OCI-LY3 (cell line): ENCODE data around the gene BCL6.

ENCODE experiments used
- H2AFZ ChIP-seq: fragments of 200-600, 300-600 bp; shearing (Covaris generic); 2 replicates; pipeline ENCODE4 v1.6.0; 2014; ENCODE audit warnings: antibody characterized with exemption, low read depth, low read length
- H3K27ac ChIP-seq: fragments of 200-600, 300-600 bp; sonication (generic); 2 replicates; pipeline ENCODE4 v1.5.1; 2014; ENCODE audit warnings: mild to moderate bottlenecking, low read length, moderate library complexity, mixed read lengths
- H3K27me3 ChIP-seq: fragments of 200-600, 300-600 bp; sonication (generic); 2 replicates; pipeline ENCODE4 v1.6.1; 2014; ENCODE audit warnings: low read depth, low read length, mixed read lengths
- H3K36me3 ChIP-seq: fragments of 200-600, 300-600 bp; sonication (generic); replicated peaks from 2 replicates; pipeline ENCODE3; 2014; ENCODE audit warnings: low read depth, low read length, mixed read lengths
- H3K4me1 ChIP-seq: fragments of 300-600, 200-600 bp; sonication (generic); 2 replicates; pipeline ENCODE4 v1.6.1; 2014; ENCODE audit warnings: low read length, mixed read lengths
- H3K4me2 ChIP-seq: fragments of 200-600, 300-600 bp; sonication (generic); 2 replicates; pipeline ENCODE4 v1.6.1; 2014; ENCODE audit warnings: low read length, mixed read lengths
- H3K4me3 ChIP-seq: fragments of 300-600, 200-600 bp; sonication (generic); 2 replicates; pipeline ENCODE4 v1.5.1; 2014; ENCODE audit warnings: antibody characterized with exemption, mild to moderate bottlenecking, low read length, moderate library complexity
- H3K79me2 ChIP-seq: fragments of 300-600, 200-600 bp; shearing (Covaris generic); 2 replicates; pipeline ENCODE4 v1.6.1; 2014; ENCODE audit warnings: mild to moderate bottlenecking, low read length, mixed read lengths
- H3K9ac ChIP-seq: fragments of 300-600, 200-600 bp; shearing (Covaris generic); 2 replicates; pipeline ENCODE4 v1.6.0; 2014; ENCODE audit warnings: mild to moderate bottlenecking, low read length, moderate library complexity
- H3K9me3 ChIP-seq: fragments of 200-600, 300-600 bp; shearing (Covaris generic); 2 replicates; pipeline ENCODE4 v1.6.1; 2014; ENCODE audit warnings: low read length, mixed read lengths; ENCODE audit not compliant: insufficient read depth
- H4K20me1 ChIP-seq: fragments of 200-600, 300-600 bp; sonication (generic); 2 replicates; pipeline ENCODE4 v1.6.1; 2016; ENCODE audit warnings: low read length, mixed read lengths; ENCODE audit not compliant: insufficient read depth
- EZH2phosphoT487 ChIP-seq: fragments of 200-600 bp; shearing (Covaris generic); IDR thresholded peaks from 2 replicates; pipeline ENCODE4 v1.6.1; 2018; ENCODE audit warnings: antibody characterized with exemption, mixed run types, low read depth
- TF ChIP-seq, protein P1 (sequence below): fragments of 200-600, 300-600 bp; sonication (generic); IDR thresholded peaks from 2 replicates; pipeline ENCODE4 v1.5.1; 2014; ENCODE audit warnings: antibody characterized with exemption, low read length, low read depth

Gene BCL6

DNA sequence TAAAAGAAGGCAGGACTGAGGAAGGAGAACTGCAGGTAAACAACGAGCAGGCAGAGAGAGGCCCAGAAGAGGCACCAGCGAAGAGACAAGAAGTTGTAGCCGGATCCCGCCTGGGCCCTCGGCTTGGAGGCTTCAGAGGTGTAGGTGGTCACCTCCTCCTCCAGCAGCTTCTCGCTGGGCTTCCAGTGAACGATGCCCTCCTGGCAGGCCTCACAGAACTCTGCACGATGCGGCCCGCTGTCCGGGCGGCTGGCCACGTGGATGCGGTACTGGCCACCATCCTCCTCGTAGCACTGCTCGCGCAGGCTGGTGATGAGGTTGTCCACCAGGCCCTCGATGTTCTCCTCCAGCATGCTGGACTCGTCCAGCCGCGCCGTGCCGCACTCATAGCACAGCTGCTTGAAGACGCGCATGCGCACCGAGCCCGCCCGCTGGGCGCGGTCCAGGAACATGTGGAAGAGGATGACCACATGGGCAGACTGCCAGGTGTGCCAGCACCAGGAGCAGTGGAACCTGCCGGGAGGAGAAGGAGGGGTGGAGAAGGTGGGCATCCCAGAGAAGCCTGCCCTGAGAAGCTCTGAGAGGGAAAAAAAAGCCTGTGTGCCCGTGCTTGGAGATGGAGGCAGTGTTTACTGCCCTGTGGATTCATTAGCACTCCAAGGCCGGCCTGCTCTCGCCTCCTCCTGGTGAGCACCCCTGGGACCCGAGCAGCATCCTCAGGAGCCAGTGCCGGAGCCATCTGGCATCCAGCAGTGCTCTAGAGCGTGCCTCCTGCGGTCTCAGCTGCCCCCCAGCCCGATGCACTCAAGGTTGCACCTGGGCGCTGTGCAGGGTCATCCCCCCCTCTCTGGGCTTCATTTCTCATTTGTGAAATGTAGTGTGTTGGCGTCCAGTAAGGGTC lies 46.5 kb downstream of the BCL6 start:
- H3K27me3 ChIP-seq = peaks cover 28% of the 10 kb centered on the region
- H4K20me1 ChIP-seq = no peaks in the 10 kb centered on the region
- H3K4me3 ChIP-seq = no peak overlapping the region
- H3K9me3 ChIP-seq = no peaks in the 10 kb centered on the region
- no peak overlapping the region for H3K9ac ChIP-seq
- H2AFZ ChIP-seq = no peak overlapping the region
- no peaks in the 10 kb centered on the region for H3K36me3 ChIP-seq
- TF ChIP-seq, protein P1, sequence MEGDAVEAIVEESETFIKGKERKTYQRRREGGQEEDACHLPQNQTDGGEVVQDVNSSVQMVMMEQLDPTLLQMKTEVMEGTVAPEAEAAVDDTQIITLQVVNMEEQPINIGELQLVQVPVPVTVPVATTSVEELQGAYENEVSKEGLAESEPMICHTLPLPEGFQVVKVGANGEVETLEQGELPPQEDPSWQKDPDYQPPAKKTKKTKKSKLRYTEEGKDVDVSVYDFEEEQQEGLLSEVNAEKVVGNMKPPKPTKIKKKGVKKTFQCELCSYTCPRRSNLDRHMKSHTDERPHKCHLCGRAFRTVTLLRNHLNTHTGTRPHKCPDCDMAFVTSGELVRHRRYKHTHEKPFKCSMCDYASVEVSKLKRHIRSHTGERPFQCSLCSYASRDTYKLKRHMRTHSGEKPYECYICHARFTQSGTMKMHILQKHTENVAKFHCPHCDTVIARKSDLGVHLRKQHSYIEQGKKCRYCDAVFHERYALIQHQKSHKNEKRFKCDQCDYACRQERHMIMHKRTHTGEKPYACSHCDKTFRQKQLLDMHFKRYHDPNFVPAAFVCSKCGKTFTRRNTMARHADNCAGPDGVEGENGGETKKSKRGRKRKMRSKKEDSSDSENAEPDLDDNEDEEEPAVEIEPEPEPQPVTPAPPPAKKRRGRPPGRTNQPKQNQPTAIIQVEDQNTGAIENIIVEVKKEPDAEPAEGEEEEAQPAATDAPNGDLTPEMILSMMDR = no peak
- TF ChIP-seq EZH2phosphoT487 = no peak
- H3K4me1 ChIP-seq = peaks cover 10% of the 10 kb centered on the region
- H3K79me2 ChIP-seq = no peaks in the 10 kb centered on the region
- no peak overlapping the region for H3K4me2 ChIP-seq
- H3K27ac ChIP-seq = no peak overlapping the region

DNA sequence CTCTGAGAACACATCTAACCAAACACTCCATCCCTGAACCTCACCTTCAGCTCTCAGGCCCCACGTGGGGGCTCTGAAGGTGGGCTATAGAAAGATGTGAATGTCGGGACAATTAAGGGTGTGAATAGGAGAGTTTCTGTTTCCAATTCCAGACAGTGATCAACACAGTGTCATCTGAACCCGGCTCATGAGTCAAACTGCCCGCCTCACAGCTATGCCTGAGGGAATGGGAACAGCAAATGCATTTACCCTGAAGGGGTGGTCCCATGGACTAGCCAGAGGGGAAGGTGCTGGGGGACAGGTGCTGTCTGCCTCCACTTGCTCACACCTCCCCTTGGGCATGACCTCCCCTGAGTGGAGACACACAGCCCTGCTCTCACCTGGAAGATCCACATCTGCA lies 49.2 kb downstream of the BCL6 start:
- H3K9ac ChIP-seq = no peak overlapping the region
- no peaks in the 10 kb centered on the region for H4K20me1 ChIP-seq
- no peak overlapping the region for H3K4me3 ChIP-seq
- H3K27ac ChIP-seq = no peak overlapping the region
- TF ChIP-seq, protein P1 = no peak
- TF ChIP-seq EZH2phosphoT487 = no peak
- H3K4me2 ChIP-seq = 0 out of 2 replicates have a peak overlapping the region, but pooled peaks have one; percentile 46
- no peak overlapping the region for H2AFZ ChIP-seq
- H3K9me3 ChIP-seq = no peaks in the 10 kb centered on the region
- H3K4me1 ChIP-seq = peaks cover 10% of the 10 kb centered on the region
- no peaks in the 10 kb centered on the region for H3K79me2 ChIP-seq
- no peaks in the 10 kb centered on the region for H3K36me3 ChIP-seq
- peaks cover 44% of the 10 kb centered on the region for H3K27me3 ChIP-seq

DNA sequence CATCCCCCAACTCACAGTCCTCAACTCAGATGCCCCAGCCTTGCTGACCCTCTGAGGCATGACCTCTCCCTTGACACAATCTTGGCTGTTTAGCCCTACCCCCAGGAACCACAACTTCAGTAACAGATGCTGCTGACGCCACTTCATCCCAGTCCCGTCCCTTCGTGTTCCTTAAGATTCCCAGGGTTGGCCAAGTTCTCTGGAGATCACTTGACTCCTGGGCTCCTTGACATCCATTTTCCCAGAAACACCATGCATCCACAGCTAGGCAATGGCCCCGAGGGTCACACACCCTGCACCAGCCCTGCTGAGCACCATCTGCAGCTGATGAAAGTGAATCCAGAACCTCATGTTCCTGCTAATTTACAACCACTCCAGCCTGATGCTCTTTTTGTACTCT lies 49.8 kb downstream of the BCL6 start:
- peak overlapping the region; percentile 46 for H3K4me2 ChIP-seq
- H2AFZ ChIP-seq = no peak overlapping the region
- no peaks in the 10 kb centered on the region for H4K20me1 ChIP-seq
- H3K9ac ChIP-seq = no peak overlapping the region
- no peaks in the 10 kb centered on the region for H3K79me2 ChIP-seq
- H3K4me1 ChIP-seq = peaks cover 10% of the 10 kb centered on the region
- peaks cover 44% of the 10 kb centered on the region for H3K27me3 ChIP-seq
- H3K27ac ChIP-seq = no peak overlapping the region
- TF ChIP-seq, protein P1 = no peak
- no peak for TF ChIP-seq EZH2phosphoT487
- H3K9me3 ChIP-seq = no peaks in the 10 kb centered on the region
- H3K4me3 ChIP-seq = peak overlapping the region; percentile 24
- H3K36me3 ChIP-seq = no peaks in the 10 kb centered on the region

DNA sequence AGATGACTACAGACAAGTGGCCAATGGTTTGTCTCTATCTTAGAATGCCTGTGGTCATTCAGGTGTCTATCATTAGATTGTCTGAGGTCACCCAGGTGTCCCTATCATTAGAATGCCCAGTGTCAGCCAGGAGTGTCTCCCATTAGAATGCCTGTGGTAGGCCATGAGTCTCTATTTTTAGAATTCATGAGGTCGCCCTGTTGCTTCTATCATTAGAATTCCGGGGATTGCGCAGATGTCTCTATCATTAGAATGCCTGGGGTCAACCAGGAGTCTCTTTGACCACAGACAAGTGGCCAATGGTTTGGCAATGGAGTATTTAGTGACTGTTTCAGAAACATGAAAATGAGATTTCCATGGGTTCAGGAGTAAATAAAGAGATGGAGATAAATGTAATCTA lies 50.5 kb downstream of the BCL6 start:
- H3K27me3 ChIP-seq = peaks cover 48% of the 10 kb centered on the region

More for the DNA sequence above, 50.5 kb downstream of the BCL6 start:
- H3K9me3 ChIP-seq = no peaks in the 10 kb centered on the region
- no peak overlapping the region for H3K9ac ChIP-seq
- peak overlapping the region; percentile 46 for H3K4me2 ChIP-seq
- H3K4me1 ChIP-seq = peaks cover 10% of the 10 kb centered on the region
- H4K20me1 ChIP-seq = no peaks in the 10 kb centered on the region
- TF ChIP-seq, protein P1 = no peak
- TF ChIP-seq EZH2phosphoT487 = no peak
- no peaks in the 10 kb centered on the region for H3K36me3 ChIP-seq
- no peaks in the 10 kb centered on the region for H3K79me2 ChIP-seq
- no peak overlapping the region for H2AFZ ChIP-seq
- no peak overlapping the region for H3K27ac ChIP-seq
- H3K4me3 ChIP-seq = 0 out of 2 replicates have a peak overlapping the region, but pooled peaks have one; percentile 24
